HG03097 (cell line): ENCODE measurements around the gene DYNLT2B.
"Not testable (repeated sequence)": the region's sequence is repeated elsewhere in the genome, so short reads cannot be mapped to it uniquely, and the experiment has no call there.

Source experiments
- ATAC-seq: cut with Tn5 transposase; IDR thresholded peaks from one replicate; pipeline ENCODE4 v1.9.1; 2021; ENCODE audit not compliant: unreplicated experiment, low FRiP score

Gene DYNLT2B

DNA sequence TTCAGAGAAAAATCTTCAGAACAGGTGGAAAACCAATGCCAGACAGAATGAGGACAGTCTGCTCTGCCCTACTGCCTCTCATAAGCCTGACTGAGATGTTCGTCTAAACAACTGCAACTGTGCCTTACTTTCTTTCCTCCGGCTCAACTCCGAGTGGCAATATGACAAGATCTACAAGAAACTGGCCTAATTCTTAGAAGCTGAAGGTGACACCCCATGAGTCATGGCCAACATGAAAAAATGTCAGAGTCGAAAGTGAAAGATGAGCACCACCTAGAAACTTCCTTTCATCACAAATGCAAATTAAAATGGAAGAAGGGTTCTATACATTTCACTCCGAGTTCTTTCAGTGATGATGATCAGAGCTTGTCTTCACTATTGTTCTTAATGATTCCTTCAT is 43.5 kb downstream of the DYNLT2B start:
- ATAC-seq = peak; percentile 56

- no peak for ATAC-seq
Observed at GRCh38 chr3:196273655-196274054, 44.4 kb downstream of the DYNLT2B start.

DNA sequence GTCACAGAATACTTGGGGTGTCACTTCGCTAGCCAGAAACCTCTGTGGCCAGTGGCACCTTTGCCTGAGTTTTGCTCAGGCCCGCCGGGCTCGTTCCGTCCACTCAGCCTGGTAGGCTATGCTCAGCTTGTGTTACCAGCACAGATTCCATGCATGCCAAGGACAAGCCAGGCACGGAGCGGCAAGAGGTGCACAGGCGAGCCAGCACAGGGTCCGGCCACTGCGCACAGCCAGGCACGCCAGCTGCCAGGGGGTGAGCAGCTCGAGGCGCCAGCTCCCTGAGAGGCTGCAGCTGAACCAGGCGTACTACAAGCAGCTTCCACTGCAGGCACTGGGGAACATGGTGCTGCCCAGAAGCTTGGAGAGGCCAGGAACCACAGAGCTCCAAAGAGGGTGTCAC is 45.2 kb downstream of the DYNLT2B start:
- no peak for ATAC-seq

DNA sequence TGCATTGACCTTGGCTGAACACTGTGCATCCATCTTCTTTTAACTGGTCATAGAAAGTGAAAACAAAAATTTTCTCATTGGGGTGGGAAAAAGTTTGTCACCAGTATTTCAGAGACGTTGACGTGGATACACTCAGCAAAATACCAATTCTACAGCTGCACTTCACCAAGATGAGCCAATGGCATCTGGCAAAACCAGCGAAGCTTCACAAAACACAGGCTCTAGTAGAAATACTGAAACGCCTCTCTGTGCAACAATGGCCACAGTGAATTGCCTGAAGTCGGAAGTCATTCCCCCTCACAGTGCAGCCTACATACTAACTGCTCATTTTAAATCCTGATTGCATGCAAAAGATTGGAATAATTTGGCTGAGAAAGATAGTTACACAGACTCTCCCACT is 47.5 kb downstream of the DYNLT2B start:
- no peak for ATAC-seq

DNA sequence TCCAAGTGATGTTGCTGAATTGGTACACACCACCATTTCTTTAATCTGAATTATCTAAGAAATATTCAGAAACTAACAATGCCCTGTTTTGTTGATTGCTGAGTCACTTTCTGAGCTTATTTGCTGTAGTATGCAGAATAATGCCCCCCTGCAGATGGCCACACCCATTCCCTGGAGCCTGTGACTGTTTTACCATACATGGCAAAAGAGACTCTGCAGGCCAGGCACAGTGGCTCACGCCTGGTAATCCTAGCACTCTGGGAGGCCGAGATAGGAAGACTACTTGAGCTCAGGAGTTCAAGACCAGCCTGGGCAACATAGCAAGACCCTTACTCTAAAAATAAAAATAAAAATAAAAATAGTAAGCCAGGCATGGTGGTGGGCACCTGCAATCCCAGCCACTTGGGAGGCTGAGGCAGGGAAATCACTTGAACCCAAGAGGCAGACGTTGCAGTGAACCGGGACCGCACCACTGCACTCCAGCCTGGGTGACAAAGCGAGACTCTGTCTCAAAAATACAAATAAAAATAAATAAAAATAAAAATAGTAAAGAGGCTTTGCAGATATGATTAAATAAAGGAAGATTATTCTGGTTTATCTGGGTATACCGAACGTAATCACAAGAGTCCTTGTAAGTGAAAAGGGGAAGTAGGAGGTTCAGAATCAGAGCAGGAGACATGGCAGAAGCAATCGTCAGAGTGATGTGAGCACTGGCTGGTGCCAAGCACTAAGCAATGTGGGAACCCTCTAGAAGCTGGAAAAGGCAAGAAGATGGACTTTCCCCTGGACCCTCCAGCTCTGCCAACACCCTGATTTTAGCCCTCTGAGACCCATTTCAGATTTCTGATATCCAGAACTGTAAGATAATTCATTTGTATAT is 49.5 kb downstream of the DYNLT2B start:
- ATAC-seq = no peak

- no peak for ATAC-seq
Observed at GRCh38 chr3:196263819-196264218, 54.2 kb downstream of the DYNLT2B start.

DNA sequence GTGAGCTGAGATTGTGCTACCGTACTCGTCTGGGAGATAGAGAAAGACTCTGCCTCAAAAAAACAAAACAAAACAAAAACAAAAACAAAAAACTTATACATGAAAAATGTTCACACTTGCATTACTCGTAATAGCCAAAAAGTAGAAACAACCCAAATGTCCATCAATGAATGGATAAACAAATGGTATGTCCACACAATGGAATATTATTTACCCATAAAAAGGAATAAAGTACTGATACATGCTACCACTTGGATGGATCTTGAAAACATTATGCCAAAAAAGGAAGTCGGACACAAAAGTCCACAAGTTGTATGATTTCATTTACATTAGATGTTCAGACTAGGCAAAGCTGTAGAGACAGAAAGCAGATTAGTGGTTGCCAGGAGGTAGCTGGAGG is 57.3 kb downstream of the DYNLT2B start:
- ATAC-seq = no peak

DNA sequence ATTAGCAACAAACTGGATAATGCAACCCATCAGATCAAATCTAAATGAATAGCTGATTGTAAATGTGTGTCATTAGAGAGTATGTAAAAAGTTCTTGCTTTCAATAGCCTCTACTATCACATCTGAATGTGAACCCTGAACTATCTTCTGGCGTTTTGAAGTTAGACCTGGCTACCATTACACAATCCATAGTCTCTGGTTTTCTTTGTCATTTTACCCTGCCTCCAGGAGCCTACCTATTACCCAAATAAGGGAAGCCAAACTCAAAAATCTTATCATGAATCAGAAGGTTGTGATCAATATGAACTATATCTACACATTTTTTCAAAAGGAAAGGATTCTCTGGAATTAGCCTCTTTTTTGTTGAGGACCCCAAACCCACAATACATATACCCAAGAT is 62.3 kb downstream of the DYNLT2B start:
- no peak for ATAC-seq

GRCh38 chr3:196254376-196255283 is 63.4 kb downstream of the DYNLT2B start:
- ATAC-seq = no peak

DNA sequence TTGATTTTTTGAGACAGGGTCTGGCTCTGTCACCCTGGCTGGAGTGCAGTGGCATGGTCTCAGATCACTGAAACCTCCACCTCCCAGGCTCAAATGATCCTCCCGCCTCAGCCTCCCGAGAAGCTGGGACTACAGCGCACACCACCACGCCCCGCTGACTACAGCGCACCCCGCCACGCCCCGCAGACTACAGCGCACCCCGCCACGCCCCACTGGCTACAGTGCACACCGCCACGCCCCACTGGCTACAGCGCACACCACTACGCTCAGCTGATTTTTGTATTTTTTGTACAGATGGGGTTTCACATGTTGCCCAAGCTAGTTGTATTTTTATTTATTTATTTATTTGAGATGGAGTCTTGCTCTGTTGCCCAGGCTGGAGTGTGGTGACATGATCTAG is 66.1 kb downstream of the DYNLT2B start:
- no peak for ATAC-seq

- no peak for ATAC-seq
Observed at GRCh38 chr3:196246612-196247308, 71.3 kb downstream of the DYNLT2B start.

DNA sequence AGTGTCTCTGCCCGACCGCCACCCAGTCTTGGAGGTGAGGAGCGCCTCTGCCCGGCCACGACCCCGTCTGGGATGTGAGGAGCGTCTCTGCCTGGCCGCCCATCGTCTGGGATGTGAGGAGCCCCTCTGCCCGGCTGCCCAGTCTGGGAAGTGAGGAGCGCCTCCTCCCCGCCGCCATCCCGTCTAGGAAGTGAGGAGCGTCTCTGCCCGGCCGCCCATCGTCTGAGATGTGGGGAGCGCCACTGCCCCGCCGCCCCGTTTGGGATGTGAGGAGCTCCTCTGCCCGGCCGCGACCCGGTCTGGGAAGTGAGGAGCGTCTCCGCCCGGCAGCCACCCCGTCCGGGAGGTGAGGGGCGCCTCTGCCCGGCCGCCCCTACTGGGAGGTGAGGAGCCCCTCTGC is 73.9 kb downstream of the DYNLT2B start:
- not testable (repeated sequence) for ATAC-seq

- no peak for ATAC-seq
Observed at GRCh38 chr3:196241704-196242103, 76.3 kb downstream of the DYNLT2B start.
